ENCODE results near the gene ATP5MC3.

Gene ATP5MC3

GRCh38 chr2:175136334-175137215 lies 44.9 kb downstream of the ATP5MC3 start:
- no peak overlapping the region for H2BK120ac ChIP-seq (ENCODE audit: low read depth, low read length)

GRCh38 chr2:175135862-175136261 lies 45.6 kb downstream of the ATP5MC3 start:
- Histone ChIP-seq H3K4me1 (ENCODE audit: control insufficient read depth in 2 of 2, insufficient read depth in 1 of 2, low read depth in 1 of 2, low read length in 2 of 2) (no peaks in the 10 kb centered on the region), H3K4me2 (ENCODE audit: insufficient read depth, low read length, poor library complexity, severe bottlenecking) (no peak overlapping the region), H3K79me1 (ENCODE audit: low read depth, low read length) (no peaks in the 10 kb centered on the region), H3K4me3 (ENCODE audit: low read length in 2 of 2) (no peak overlapping the region), H4K91ac (ENCODE audit: low read depth, low read length, poor library complexity) (no peak overlapping the region), H3K27me3 (ENCODE audit: control insufficient read depth in 3 of 3, insufficient read depth in 3 of 3, low read depth in 1 of 3, low read length in 3 of 3) (no peaks in the 10 kb centered on the region), H2BK120ac (ENCODE audit: low read depth, low read length) (no peak overlapping the region), H2AK5ac (ENCODE audit: low read depth, low read length) (no peak overlapping the region), H2BK12ac (ENCODE audit: low read length) (no peak overlapping the region), H3K27ac (replicated peaks; ENCODE audit: low read length) (no peak overlapping the region), H4K8ac (ENCODE audit: low read depth, low read length) (no peak overlapping the region), H3K18ac (ENCODE audit: low read length) (no peak overlapping the region), H3K4ac (ENCODE audit: low read length) (no peak overlapping the region), H3K9ac (ENCODE audit: low read depth, low read length, poor library complexity) (no peak overlapping the region), H2BK5ac (ENCODE audit: low read length) (no peak overlapping the region), H3K14ac (ENCODE audit: low read length) (no peak overlapping the region), H2AFZ (ENCODE audit: low read length) (no peak overlapping the region), H3K23ac (ENCODE audit: low read depth, low read length, poor library complexity) (no peak overlapping the region), H2BK15ac (ENCODE audit: low read length) (no peak overlapping the region), H3K36me3 (replicated peaks in 1 of 2; ENCODE audit: control insufficient read depth in 2 of 2, insufficient read depth in 2 of 2, low read length in 2 of 2) (peaks cover 0 to 99% of the 10 kb centered on the region in 2 donors), H3K9me3 (replicated peaks in 1 of 2; ENCODE audit: control insufficient read depth in 2 of 2, insufficient read depth in 1 of 2, low read depth in 1 of 2, low read length in 2 of 2) (peaks cover 0 to 3% of the 10 kb centered on the region in 2 donors)
- WGBS, 2 donors (ENCODE audit: extremely low coverage in 2 of 2, insufficient read length in 2 of 2, insufficient replicate concordance in 1 of 2): no CpG with 5 or more reads among the region's 2 CpGs
- no peak for DNase-seq (ENCODE audit: low spot score)

More at GRCh38 chr2:175136334-175137215, 44.9 kb downstream of the ATP5MC3 start:
- no peak overlapping the region for H3K4ac ChIP-seq (ENCODE audit: low read length)
- H3K18ac ChIP-seq (ENCODE audit: low read length): no peak overlapping the region
- H2BK12ac ChIP-seq (ENCODE audit: low read length): no peak overlapping the region
- no peak overlapping the region for H3K23ac ChIP-seq (ENCODE audit: low read depth, low read length, poor library complexity)
- H3K36me3 ChIP-seq (replicated peaks in 1 of 2; ENCODE audit: control insufficient read depth in 2 of 2, insufficient read depth in 2 of 2, low read length in 2 of 2): peaks cover 0 to 97% of the 10 kb centered on the region in 2 donors
- H3K14ac ChIP-seq (ENCODE audit: low read length): no peak overlapping the region
- no peak overlapping the region for H2BK15ac ChIP-seq (ENCODE audit: low read length)
- H3K27me3 ChIP-seq (ENCODE audit: control insufficient read depth in 3 of 3, insufficient read depth in 3 of 3, low read depth in 1 of 3, low read length in 3 of 3): no peaks in the 10 kb centered on the region
- no peak overlapping the region for H3K4me2 ChIP-seq (ENCODE audit: insufficient read depth, low read length, poor library complexity, severe bottlenecking)
- H3K79me1 ChIP-seq (ENCODE audit: low read depth, low read length): no peaks in the 10 kb centered on the region
- no peak overlapping the region for H3K4me3 ChIP-seq (ENCODE audit: low read length in 2 of 2)
- H3K4me1 ChIP-seq (ENCODE audit: control insufficient read depth in 2 of 2, insufficient read depth in 1 of 2, low read depth in 1 of 2, low read length in 2 of 2): no peaks in the 10 kb centered on the region
- no peak overlapping the region for H2AK5ac ChIP-seq (ENCODE audit: low read depth, low read length)
- no peak overlapping the region for H4K91ac ChIP-seq (ENCODE audit: low read depth, low read length, poor library complexity)
- peaks cover 0 to 3% of the 10 kb centered on the region in 2 donors for H3K9me3 ChIP-seq (replicated peaks in 1 of 2; ENCODE audit: control insufficient read depth in 2 of 2, insufficient read depth in 1 of 2, low read depth in 1 of 2, low read length in 2 of 2)
- DNase-seq (ENCODE audit: low spot score): no peak
- H4K8ac ChIP-seq (ENCODE audit: low read depth, low read length): no peak overlapping the region
- no peak overlapping the region for H2AFZ ChIP-seq (ENCODE audit: low read length)
- no peak overlapping the region for H2BK5ac ChIP-seq (ENCODE audit: low read length)
- H3K27ac ChIP-seq (replicated peaks; ENCODE audit: low read length): no peak overlapping the region
- H3K9ac ChIP-seq (ENCODE audit: low read depth, low read length, poor library complexity): no peak overlapping the region

GRCh38 chr2:175135177-175135576 lies 46.3 kb downstream of the ATP5MC3 start:
- no peak overlapping the region for H3K14ac ChIP-seq (ENCODE audit: low read length)
- H3K4me1 ChIP-seq (ENCODE audit: control insufficient read depth in 2 of 2, insufficient read depth in 1 of 2, low read depth in 1 of 2, low read length in 2 of 2): no peaks in the 10 kb centered on the region
- H4K8ac ChIP-seq (ENCODE audit: low read depth, low read length): no peak overlapping the region
- no peak overlapping the region for H2AK5ac ChIP-seq (ENCODE audit: low read depth, low read length)
- no peak overlapping the region for H3K23ac ChIP-seq (ENCODE audit: low read depth, low read length, poor library complexity)
- no peak for DNase-seq (ENCODE audit: low spot score)
- no peaks in the 10 kb centered on the region for H3K27me3 ChIP-seq (ENCODE audit: control insufficient read depth in 3 of 3, insufficient read depth in 3 of 3, low read depth in 1 of 3, low read length in 3 of 3)
- no peak overlapping the region for H3K9ac ChIP-seq (ENCODE audit: low read depth, low read length, poor library complexity)
- H3K18ac ChIP-seq (ENCODE audit: low read length): no peak overlapping the region
- no peak overlapping the region for H3K27ac ChIP-seq (replicated peaks; ENCODE audit: low read length)
- H2BK120ac ChIP-seq (ENCODE audit: low read depth, low read length): no peak overlapping the region
- no peak overlapping the region for H3K4ac ChIP-seq (ENCODE audit: low read length)
- peaks cover 0 to 99% of the 10 kb centered on the region in 2 donors for H3K36me3 ChIP-seq (replicated peaks in 1 of 2; ENCODE audit: control insufficient read depth in 2 of 2, insufficient read depth in 2 of 2, low read length in 2 of 2)
- H3K79me1 ChIP-seq (ENCODE audit: low read depth, low read length): no peaks in the 10 kb centered on the region
- no peak overlapping the region for H3K4me3 ChIP-seq (ENCODE audit: low read length in 2 of 2)
- no peak overlapping the region for H4K91ac ChIP-seq (ENCODE audit: low read depth, low read length, poor library complexity)
- H2BK15ac ChIP-seq (ENCODE audit: low read length): no peak overlapping the region
- H3K9me3 ChIP-seq (replicated peaks in 1 of 2; ENCODE audit: control insufficient read depth in 2 of 2, insufficient read depth in 1 of 2, low read depth in 1 of 2, low read length in 2 of 2): peaks cover 0 to 3% of the 10 kb centered on the region in 2 donors
- WGBS, 2 donors (ENCODE audit: extremely low coverage in 2 of 2, insufficient read length in 2 of 2, insufficient replicate concordance in 1 of 2): no CpG with 5 or more reads among the region's 3 CpGs
- H2AFZ ChIP-seq (ENCODE audit: low read length): no peak overlapping the region
- H2BK5ac ChIP-seq (ENCODE audit: low read length): no peak overlapping the region
- H3K4me2 ChIP-seq (ENCODE audit: insufficient read depth, low read length, poor library complexity, severe bottlenecking): no peak overlapping the region
- H2BK12ac ChIP-seq (ENCODE audit: low read length): no peak overlapping the region

- Histone ChIP-seq H3K27ac (replicated peaks; ENCODE audit: low read length) (no peak overlapping the region), H2BK15ac (ENCODE audit: low read length) (no peak overlapping the region), H4K91ac (ENCODE audit: low read depth, low read length, poor library complexity) (no peak overlapping the region), H2BK12ac (ENCODE audit: low read length) (no peak overlapping the region), H3K9me3 (replicated peaks in 1 of 2; ENCODE audit: control insufficient read depth in 2 of 2, insufficient read depth in 1 of 2, low read depth in 1 of 2, low read length in 2 of 2) (peaks cover 0 to 15% of the 10 kb centered on the region in 2 donors), H3K4me3 (ENCODE audit: low read length in 2 of 2) (no peak overlapping the region), H2AFZ (ENCODE audit: low read length) (no peak overlapping the region), H3K4ac (ENCODE audit: low read length) (no peak overlapping the region), H3K4me1 (ENCODE audit: control insufficient read depth in 2 of 2, insufficient read depth in 1 of 2, low read depth in 1 of 2, low read length in 2 of 2) (no peaks in the 10 kb centered on the region), H3K36me3 (replicated peaks in 1 of 2; ENCODE audit: control insufficient read depth in 2 of 2, insufficient read depth in 2 of 2, low read length in 2 of 2) (peaks cover 6 to 100% of the 10 kb centered on the region in 2 donors), H3K4me2 (ENCODE audit: insufficient read depth, low read length, poor library complexity, severe bottlenecking) (no peak overlapping the region), H3K23ac (ENCODE audit: low read depth, low read length, poor library complexity) (no peak overlapping the region), H3K18ac (ENCODE audit: low read length) (no peak overlapping the region), H3K9ac (ENCODE audit: low read depth, low read length, poor library complexity) (no peak overlapping the region), H2BK120ac (ENCODE audit: low read depth, low read length) (no peak overlapping the region), H2AK5ac (ENCODE audit: low read depth, low read length) (no peak overlapping the region), H4K8ac (ENCODE audit: low read depth, low read length) (no peak overlapping the region), H3K79me1 (ENCODE audit: low read depth, low read length) (no peaks in the 10 kb centered on the region), H3K27me3 (ENCODE audit: control insufficient read depth in 3 of 3, insufficient read depth in 3 of 3, low read depth in 1 of 3, low read length in 3 of 3) (no peaks in the 10 kb centered on the region), H2BK5ac (ENCODE audit: low read length) (no peak overlapping the region), H3K14ac (ENCODE audit: low read length) (no peak overlapping the region)
- WGBS, 2 donors (ENCODE audit: extremely low coverage in 2 of 2, insufficient read length in 2 of 2, insufficient replicate concordance in 1 of 2): no CpG with 5 or more reads among the region's 2 CpGs
- DNase-seq (ENCODE audit: low spot score): no peak
Measured at GRCh38 chr2:175131252-175131651, 50.3 kb downstream of the ATP5MC3 start.
